ENCODE results near the gene WNT7A. TPM values are rescaled to one million over a fixed set of nuclear protein-coding genes. Genes with fewer than 3 reads are reported as not detected.

WNT7A gene
- total RNA-seq, 1 experiment from 2014 or later = 0.34 TPM

DNA sequence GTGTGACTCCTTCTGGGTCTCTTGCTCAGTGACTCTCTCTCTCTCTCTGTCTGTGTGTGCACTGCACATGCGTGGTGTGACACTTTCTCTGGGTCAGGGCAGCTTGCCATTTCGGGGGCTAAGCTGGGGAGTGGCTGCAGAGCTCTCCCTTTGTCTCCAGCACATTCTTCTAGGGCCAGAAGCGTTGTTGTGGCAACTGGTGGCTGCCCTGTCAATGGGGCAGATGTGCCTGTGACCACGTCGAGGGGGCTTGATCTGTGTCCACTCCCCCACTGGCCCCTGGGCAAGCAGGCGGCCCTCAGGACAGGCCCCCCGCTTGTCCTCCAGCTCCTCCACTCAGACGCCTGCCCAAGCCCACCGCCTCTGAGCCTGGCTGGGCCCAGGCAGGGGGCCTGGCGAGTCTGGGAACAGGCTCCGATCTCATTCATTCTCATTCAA, 67.8 kb downstream of the WNT7A start:
- Histone ChIP-seq H3K4me1 (ENCODE audit: control insufficient read depth in 1 of 2, insufficient read depth in 2 of 2, low read length in 2 of 2) (no peaks in the 10 kb centered on the region), H4K20me1 (ENCODE audit: insufficient read depth) (no peaks in the 10 kb centered on the region), H3K27me3 (ENCODE audit: insufficient read depth, low read length) (no peaks in the 10 kb centered on the region), H2AFZ (ENCODE audit: low read depth, low read length, poor library complexity, severe bottlenecking) (no peak overlapping the region), H3K4me3 (replicated peaks in 1 of 2; ENCODE audit: low read depth in 1 of 2, low read length in 2 of 2) (no peak overlapping the region), H3K4me2 (ENCODE audit: low read length) (no peak overlapping the region), H3K36me3 (ENCODE audit: control insufficient read depth in 1 of 2, insufficient read depth in 2 of 2, low read length in 2 of 2) (no peaks in the 10 kb centered on the region), H3K9me2 (ENCODE audit: insufficient read depth) (no peaks in the 10 kb centered on the region), H3K79me2 (ENCODE audit: insufficient read depth, low read length) (no peaks in the 10 kb centered on the region), H3K9ac (ENCODE audit: low read length) (no peak overlapping the region), H3K27ac (ENCODE audit: low read depth, low read length) (no peak overlapping the region), H3K9me3 (ENCODE audit: control insufficient read depth in 1 of 2, insufficient read depth in 1 of 2, low read depth in 1 of 2, low read length in 2 of 2) (peaks cover 23 to 26% of the 10 kb centered on the region in 2 experiments; a peak in 3 of 4 replicates)
- ChIA-PET RAD21 (ENCODE audit: low non-redundant PET in 1 of 2, low total read pairs in 2 of 2, uncharacterized antibody in 2 of 2, unreplicated experiment in 2 of 2) (no interaction called here), POLR2A (no interaction called here), CTCF (no interaction called here)
- DNase-seq (ENCODE audit: low read depth, low spot score) (no peak), ATAC-seq (no peak)
- intact Hi-C loops (cut with micrococcal nuclease) = no loop called here
- no TSS peak for BruUV-seq (replicated peaks)
- TF ChIP-seq TCF7L2 (IDR thresholded peaks at IDR 0.05; ENCODE audit: borderline replicate concordance, extremely low read depth, insufficient read depth, insufficient read length) = no peak

GRCh38 chr3:13811614-13812013, 68.3 kb downstream of the WNT7A start:
- RAD21 ChIA-PET (ENCODE audit: low non-redundant PET in 1 of 2, low total read pairs in 2 of 2, uncharacterized antibody in 2 of 2, unreplicated experiment in 2 of 2) = no interaction called here
- Histone ChIP-seq H3K79me2 (ENCODE audit: insufficient read depth, low read length) (no peaks in the 10 kb centered on the region), H3K27me3 (ENCODE audit: insufficient read depth, low read length) (no peaks in the 10 kb centered on the region), H4K20me1 (ENCODE audit: insufficient read depth) (no peaks in the 10 kb centered on the region), H3K4me2 (ENCODE audit: low read length) (no peak overlapping the region), H3K4me3 (replicated peaks in 1 of 2; ENCODE audit: low read depth in 1 of 2, low read length in 2 of 2) (no peak overlapping the region), H3K9me3 (ENCODE audit: control insufficient read depth in 1 of 2, insufficient read depth in 1 of 2, low read depth in 1 of 2, low read length in 2 of 2) (peaks cover 23 to 26% of the 10 kb centered on the region in 2 experiments; a peak in 3 of 4 replicates), H3K9me2 (ENCODE audit: insufficient read depth) (no peaks in the 10 kb centered on the region), H3K4me1 (ENCODE audit: control insufficient read depth in 1 of 2, insufficient read depth in 2 of 2, low read length in 2 of 2) (no peaks in the 10 kb centered on the region), H3K9ac (ENCODE audit: low read length) (no peak overlapping the region), H3K27ac (ENCODE audit: low read depth, low read length) (no peak overlapping the region), H3K36me3 (ENCODE audit: control insufficient read depth in 1 of 2, insufficient read depth in 2 of 2, low read length in 2 of 2) (no peaks in the 10 kb centered on the region), H2AFZ (ENCODE audit: low read depth, low read length, poor library complexity, severe bottlenecking) (no peak overlapping the region)
- CTCF ChIA-PET = no interaction called here
- intact Hi-C loops (cut with micrococcal nuclease) = no loop called here
- no peak for ATAC-seq
- TF ChIP-seq EZH2 (IDR thresholded peaks at IDR 0.05) (no peak), RAD21 (IDR thresholded peaks at IDR 0.05; ENCODE audit: low read depth) (no peak), POLR2AphosphoS5 (IDR thresholded peaks at IDR 0.05; ENCODE audit: low read depth, low read length) (no peak), EZH2phosphoT487 (IDR thresholded peaks at IDR 0.05; ENCODE audit: borderline replicate concordance) (no peak), CEBPB (IDR thresholded peaks at IDR 0.05; ENCODE audit: low read depth) (no peak), POLR2A (IDR thresholded peaks at IDR 0.05; ENCODE audit: borderline replicate concordance, extremely low read depth, insufficient read depth, insufficient read length) (no peak), ZNF274 (IDR thresholded peaks at IDR 0.05; ENCODE audit: low read depth, low read length) (no peak), TCF7L2 (IDR thresholded peaks at IDR 0.05; ENCODE audit: borderline replicate concordance, extremely low read depth, insufficient read depth, insufficient read length) (no peak), ELF1 (IDR thresholded peaks at IDR 0.05; ENCODE audit: borderline replicate concordance, low read depth) (no peak), ZFX (IDR thresholded peaks at IDR 0.05) (no peak), FOSL1 (IDR thresholded peaks at IDR 0.05; ENCODE audit: low read depth) (no peak), SP1 (IDR thresholded peaks at IDR 0.05; ENCODE audit: low read depth) (no peak)
- TF ChIP-seq, protein P1, sequence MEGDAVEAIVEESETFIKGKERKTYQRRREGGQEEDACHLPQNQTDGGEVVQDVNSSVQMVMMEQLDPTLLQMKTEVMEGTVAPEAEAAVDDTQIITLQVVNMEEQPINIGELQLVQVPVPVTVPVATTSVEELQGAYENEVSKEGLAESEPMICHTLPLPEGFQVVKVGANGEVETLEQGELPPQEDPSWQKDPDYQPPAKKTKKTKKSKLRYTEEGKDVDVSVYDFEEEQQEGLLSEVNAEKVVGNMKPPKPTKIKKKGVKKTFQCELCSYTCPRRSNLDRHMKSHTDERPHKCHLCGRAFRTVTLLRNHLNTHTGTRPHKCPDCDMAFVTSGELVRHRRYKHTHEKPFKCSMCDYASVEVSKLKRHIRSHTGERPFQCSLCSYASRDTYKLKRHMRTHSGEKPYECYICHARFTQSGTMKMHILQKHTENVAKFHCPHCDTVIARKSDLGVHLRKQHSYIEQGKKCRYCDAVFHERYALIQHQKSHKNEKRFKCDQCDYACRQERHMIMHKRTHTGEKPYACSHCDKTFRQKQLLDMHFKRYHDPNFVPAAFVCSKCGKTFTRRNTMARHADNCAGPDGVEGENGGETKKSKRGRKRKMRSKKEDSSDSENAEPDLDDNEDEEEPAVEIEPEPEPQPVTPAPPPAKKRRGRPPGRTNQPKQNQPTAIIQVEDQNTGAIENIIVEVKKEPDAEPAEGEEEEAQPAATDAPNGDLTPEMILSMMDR (IDR thresholded peaks at IDR 0.05 in 2 of 3, conservative IDR thresholded peaks at IDR 0.05 in 1 of 3; ENCODE audit: borderline replicate concordance in 1 of 3, insufficient read depth in 1 of 3, low read depth in 2 of 3, low read length in 2 of 3) = no peak
- POLR2A ChIA-PET = no interaction called here
- DNase-seq (ENCODE audit: low read depth, low spot score) = no peak
- no TSS peak for BruUV-seq (replicated peaks)
